CD14-positive monocyte (primary cell): ENCODE data around the gene NRXN3. TPM values are rescaled to one million over a fixed set of nuclear protein-coding genes. Genes with fewer than 3 reads are reported as not detected.

ENCODE experiments used
- DNase-seq, 3 donors: peaks; one replicate each; pipeline ENCODE4 v3.0.0-alpha.2; 2011 to 2022
- H2AFZ ChIP-seq: 2 replicates; pipeline ENCODE4 v1.6.0; 2012; ENCODE audit warnings: mild to moderate bottlenecking, low read depth, low read length, inconsistent platforms; ENCODE audit not compliant: insufficient read depth, poor library complexity, severe bottlenecking
- H3K27ac ChIP-seq, 2 donors: 1 replicate in 1 of 2; 2 replicates in 1 of 2; pipeline ENCODE4 v1.5.1; 2012 to 2013; ENCODE audit warnings: low read length in 2 of 2, control low read depth in 1 of 2, inconsistent platforms in 1 of 2, low read depth in 1 of 2, mild to moderate bottlenecking in 1 of 2
- H3K27me3 ChIP-seq, 2 donors: one replicate each; pipeline versions ENCODE4 v1.6.0 to v1.6.1; 2011 to 2013; ENCODE audit warnings: low read length in 2 of 2; ENCODE audit not compliant: control insufficient read depth in 2 of 2, insufficient read depth in 2 of 2
- H3K36me3 ChIP-seq, 2 donors: replicated peaks in 1 of 2; 1 replicate in 1 of 2; 2 replicates in 1 of 2; pipeline versions ENCODE4 v1.5.1 to v1.6.1; 2012 to 2013; ENCODE audit warnings: low read length in 2 of 2, control low read depth in 1 of 2, inconsistent platforms in 1 of 2, mild to moderate bottlenecking in 1 of 2; ENCODE audit not compliant: insufficient read depth in 2 of 2, control insufficient read depth in 1 of 2
- H3K4me1 ChIP-seq, 2 donors: 1 replicate in 1 of 2; 2 replicates in 1 of 2; pipeline versions ENCODE4 v1.5.1 to v1.6.1; 2012 to 2013; ENCODE audit warnings: low read length in 2 of 2, control low read depth in 1 of 2, inconsistent platforms in 1 of 2, mild to moderate bottlenecking in 1 of 2, moderate library complexity in 1 of 2; ENCODE audit not compliant: insufficient read depth in 2 of 2, control insufficient read depth in 1 of 2
- H3K4me2 ChIP-seq: replicated peaks from 2 replicates; pipeline ENCODE3; 2012; ENCODE audit warnings: low read length, moderate library complexity, mild to moderate bottlenecking; ENCODE audit not compliant: poor library complexity, severe bottlenecking; ENCODE audit errors: extremely low read depth
- H3K4me3 ChIP-seq, 3 experiments: fragments of 200-600 bp in 1 of 3; sonication (generic) in 1 of 3; replicated peaks in 1 of 3; 1 replicate in 2 of 3; 2 replicates in 1 of 3; pipeline ENCODE4 v1.5.1; 2011 to 2013; ENCODE audit warnings: low read length in 3 of 3, mild to moderate bottlenecking in 3 of 3, control low read depth in 2 of 3, low read depth in 2 of 3, inconsistent platforms in 1 of 3, moderate library complexity in 1 of 3
- H3K79me2 ChIP-seq: 2 replicates; pipeline ENCODE4 v1.6.0; 2012; ENCODE audit warnings: mild to moderate bottlenecking, control low read depth, inconsistent platforms, low read length, moderate library complexity; ENCODE audit not compliant: insufficient read depth
- H3K9ac ChIP-seq: 2 replicates; pipeline ENCODE4 v1.6.0; 2017; ENCODE audit warnings: low read length, mild to moderate bottlenecking; ENCODE audit not compliant: insufficient read depth, poor library complexity, severe bottlenecking
- H3K9me3 ChIP-seq, 2 donors: replicated peaks in 1 of 2; 1 replicate in 1 of 2; 2 replicates in 1 of 2; pipeline versions ENCODE4 v1.5.1 to v1.6.1; 2012 to 2013; ENCODE audit warnings: low read length in 2 of 2, control low read depth in 1 of 2; ENCODE audit not compliant: control insufficient read depth in 1 of 2, insufficient read depth in 1 of 2
- H4K20me1 ChIP-seq: 2 replicates; pipeline ENCODE4 v1.6.0; 2012; ENCODE audit warnings: mild to moderate bottlenecking, low read length, control low read depth, moderate library complexity; ENCODE audit not compliant: insufficient read depth
- H3K27ac Mint-ChIP-seq, 7 donors: one replicate each; pipeline ENCODE4 v1.8.0; 2020; ENCODE audit warnings: mild to moderate bottlenecking in 7 of 7, mixed read lengths in 7 of 7, moderate library complexity in 6 of 7, inconsistent platforms in 2 of 7
- H3K27me3 Mint-ChIP-seq, 3 donors: one replicate each; pipeline ENCODE4 v1.8.0; 2021 to 2022; ENCODE audit warnings: low read depth in 3 of 3, mild to moderate bottlenecking in 3 of 3, mixed read lengths in 3 of 3, moderate library complexity in 3 of 3, inconsistent platforms in 1 of 3
- H3K36me3 Mint-ChIP-seq, 2 donors: one replicate each; pipeline ENCODE4 v1.8.0; 2020; ENCODE audit warnings: mixed read lengths in 2 of 2, inconsistent platforms in 1 of 2, mild to moderate bottlenecking in 1 of 2
- H3K4me1 Mint-ChIP-seq: one replicate; pipeline ENCODE4 v1.8.0; 2020; ENCODE audit warnings: mild to moderate bottlenecking, mixed read lengths
- H3K4me3 Mint-ChIP-seq, 2 donors: one replicate each; pipeline ENCODE4 v1.8.0; 2020; ENCODE audit warnings: mild to moderate bottlenecking in 2 of 2, mixed read lengths in 2 of 2, moderate library complexity in 1 of 2
- H3K9me3 Mint-ChIP-seq, 7 donors: one replicate each; pipeline ENCODE4 v1.8.0; 2020 to 2022; ENCODE audit warnings: mixed read lengths in 7 of 7, mild to moderate bottlenecking in 6 of 7, moderate library complexity in 6 of 7, inconsistent platforms in 2 of 7
- CTCF ChIP-seq: fragments of 200-600 bp; IDR thresholded peaks from one replicate; pipeline ENCODE4 v1.8.0; 2022; ENCODE audit warnings: antibody characterized with exemption, mild to moderate bottlenecking
- WGBS: methylation state at CpG from one replicate; pipeline ENCODE4 v1.1.5; 2013; ENCODE audit warnings: missing lambda C conversion rate; ENCODE audit not compliant: insufficient coverage; 5-methylcytosine and 5-hydroxymethylcytosine counted together
- intact Hi-C, 2 donors: fragments of 100-400 bp; cut with micrococcal nuclease; formaldehyde crosslinking; loops; one replicate each; pipeline versions ENCODE4 v1.15.0 to v1.15.1; 2023
- polyA plus RNA-seq, 3 donors: library from polyadenylated mRNA; depleted of rRNA in 1 of 3; unstranded in 2 of 3; stranded (reverse) in 1 of 3; fragments of 300-500 nt in 2 of 3; fragments of >200 nt in 1 of 3; fragmentation: Illumina TruSeq in 2 of 3; gene quantifications; 1 replicate in 2 of 3; 2 replicates in 1 of 3; pipeline ENCODE4 v1.2.3, GENCODE V29; 2012 to 2021

The NRXN3 gene
- polyA plus RNA-seq, 3 donors: not detected

GRCh38 chr14:78417532-78417931, 247.4 kb downstream of the NRXN3 start:
- TF ChIP-seq CTCF: no peak
- no peak overlapping the region for H3K4me2 ChIP-seq
- H2AFZ ChIP-seq: no peak overlapping the region
- no peaks in the 10 kb centered on the region for H3K27me3 ChIP-seq
- H3K79me2 ChIP-seq: no peaks in the 10 kb centered on the region
- no peaks in the 10 kb centered on the region for H3K9me3 ChIP-seq
- no peaks in the 10 kb centered on the region for H4K20me1 ChIP-seq
- H3K36me3 ChIP-seq: no peaks in the 10 kb centered on the region
- no peaks in the 10 kb centered on the region for H3K36me3 Mint-ChIP-seq
- H3K4me3 ChIP-seq: no peak overlapping the region
- H3K4me3 Mint-ChIP-seq: no peak overlapping the region
- DNase-seq: no peak
- WGBS: 100% methylated on average over 1 of the region's 3 CpGs
- no peaks in the 10 kb centered on the region for H3K4me1 ChIP-seq
- no peak overlapping the region for H3K27ac Mint-ChIP-seq
- H3K9me3 Mint-ChIP-seq: peaks cover 0 to 3% (median 0%) of the 10 kb centered on the region in 7 donors
- H3K27me3 Mint-ChIP-seq: peaks cover 0 to 2% (median 0%) of the 10 kb centered on the region in 3 donors
- H3K27ac ChIP-seq: no peak overlapping the region
- no peak overlapping the region for H3K9ac ChIP-seq
- H3K4me1 Mint-ChIP-seq: no peaks in the 10 kb centered on the region
- intact Hi-C loops: no loop called here

GRCh38 chr14:78424311-78424710, 254.1 kb downstream of the NRXN3 start:
- no peak overlapping the region for H2AFZ ChIP-seq
- TF ChIP-seq CTCF: no peak
- Mint-ChIP-seq H3K27ac (no peak overlapping the region), H3K9me3 (no peaks in the 10 kb centered on the region), H3K4me1 (no peaks in the 10 kb centered on the region), H3K27me3 (peaks cover 0 to 7% (median 2%) of the 10 kb centered on the region in 3 donors), H3K4me3 (no peak overlapping the region), H3K36me3 (no peaks in the 10 kb centered on the region)
- no peaks in the 10 kb centered on the region for H3K9me3 ChIP-seq
- WGBS: no CpG with 5 or more reads among the region's 1 CpG
- H3K4me1 ChIP-seq: no peaks in the 10 kb centered on the region
- H3K27me3 ChIP-seq: no peaks in the 10 kb centered on the region
- no peak overlapping the region for H3K4me3 ChIP-seq
- no peak for DNase-seq
- intact Hi-C loops: no loop called here
- H3K36me3 ChIP-seq: no peaks in the 10 kb centered on the region
- no peaks in the 10 kb centered on the region for H4K20me1 ChIP-seq
- H3K9ac ChIP-seq: no peak overlapping the region
- no peaks in the 10 kb centered on the region for H3K79me2 ChIP-seq
- no peak overlapping the region for H3K27ac ChIP-seq
- no peak overlapping the region for H3K4me2 ChIP-seq
